NK-92 (cell line): ENCODE measurements around the gene PARD3.

ENCODE experiments used
- DNase-seq: peaks from one replicate; lab custom pipeline; 2025; ENCODE audit not compliant: unreplicated experiment; lab: John Stamatoyannopoulos, UW

The PARD3 gene

GRCh38 chr10:34697351-34698247 lies 117.5 kb downstream of the PARD3 start:
- no peak for DNase-seq

- no peak for DNase-seq
These were observed 118.7 kb downstream of the PARD3 start for GRCh38 chr10:34696423-34696822.

DNA sequence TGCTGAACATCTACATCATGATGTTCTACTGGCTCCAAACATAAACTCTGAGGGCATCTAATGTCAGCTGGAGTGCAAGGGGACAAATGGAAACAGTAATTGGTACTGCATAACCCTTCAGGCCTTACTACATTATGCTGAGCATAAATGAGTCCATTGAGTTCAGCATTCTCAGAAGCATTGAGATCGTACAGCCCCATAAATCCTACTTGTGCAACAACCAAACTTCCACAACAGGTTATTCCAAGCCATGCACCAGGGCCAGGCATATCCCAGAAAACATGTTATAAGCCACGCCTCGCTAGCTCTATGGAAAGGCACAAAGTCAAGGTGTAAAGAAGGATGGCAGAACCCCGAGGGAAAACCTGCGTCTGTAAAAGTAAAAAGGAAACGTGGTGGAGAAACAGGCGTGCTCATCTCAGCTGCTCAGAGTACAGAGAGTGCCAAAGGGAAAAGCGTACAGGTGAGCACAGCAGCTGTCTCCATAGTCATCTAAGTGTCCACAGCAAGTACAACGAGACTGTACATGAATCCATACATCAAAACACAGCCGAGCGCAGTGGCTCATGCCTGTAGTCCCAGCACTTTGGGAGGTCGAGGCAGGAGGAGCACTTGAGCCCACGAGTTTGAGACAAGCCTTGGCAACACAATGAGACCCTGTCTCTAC lies 124.6 kb downstream of the PARD3 start:
- DNase-seq: no peak

GRCh38 chr10:34689053-34689452 lies 126.0 kb downstream of the PARD3 start:
- DNase-seq: no peak

DNA sequence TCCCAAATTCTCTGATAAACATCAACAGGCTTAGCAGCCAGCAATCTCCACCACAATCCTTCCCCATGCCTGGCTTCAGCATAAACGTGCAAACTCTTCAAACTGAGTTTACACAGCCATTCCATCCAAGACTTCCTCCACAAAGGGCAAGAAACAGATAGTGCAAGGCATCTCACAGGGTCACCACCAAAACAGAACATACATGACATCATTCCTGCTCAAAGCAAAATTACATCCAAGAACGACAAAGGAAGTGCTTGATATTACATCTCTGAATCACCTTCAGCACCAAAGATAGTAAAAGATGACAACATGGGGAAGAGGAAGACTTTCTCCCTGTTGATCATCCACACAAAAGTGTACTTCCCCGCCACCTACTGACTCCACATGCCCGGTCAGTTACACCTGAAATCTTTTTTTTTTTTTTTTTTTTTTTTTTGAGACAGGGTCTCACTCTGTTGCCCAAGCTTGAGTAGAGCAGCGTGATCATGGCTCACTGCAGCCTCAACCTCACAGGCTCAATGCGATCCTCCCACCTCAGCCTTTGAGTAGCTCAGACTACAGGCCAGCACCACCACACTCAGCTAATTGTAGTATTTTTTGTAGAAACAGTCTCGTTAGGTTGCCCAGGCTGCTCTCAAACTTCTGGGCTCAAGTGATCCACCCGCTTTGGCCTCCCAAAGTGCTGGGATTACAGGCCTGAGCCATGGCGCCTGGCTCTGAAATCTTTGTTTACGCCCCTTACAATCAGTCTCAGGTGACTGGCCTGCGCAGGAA lies 127.5 kb downstream of the PARD3 start:
- DNase-seq: no peak

DNA sequence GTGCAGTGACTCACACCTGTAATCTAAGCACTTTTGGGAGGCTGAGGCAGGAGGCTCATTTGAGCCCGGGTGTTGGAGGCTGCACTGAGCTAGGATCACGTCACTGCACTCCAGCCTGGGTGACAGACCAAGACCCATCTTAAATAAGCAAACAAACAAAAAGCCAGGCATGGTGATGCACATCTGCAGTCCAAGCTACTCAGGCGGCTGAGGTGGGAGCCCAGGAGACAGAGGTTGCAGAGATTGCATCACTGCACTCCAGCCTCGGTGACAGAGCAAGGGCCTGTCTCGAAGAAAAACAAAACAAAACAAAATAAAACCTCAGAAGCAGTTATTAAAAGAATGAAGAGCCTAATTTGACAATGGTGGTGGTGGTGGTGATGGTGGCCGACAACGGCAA lies 132.5 kb downstream of the PARD3 start:
- no peak for DNase-seq

DNA sequence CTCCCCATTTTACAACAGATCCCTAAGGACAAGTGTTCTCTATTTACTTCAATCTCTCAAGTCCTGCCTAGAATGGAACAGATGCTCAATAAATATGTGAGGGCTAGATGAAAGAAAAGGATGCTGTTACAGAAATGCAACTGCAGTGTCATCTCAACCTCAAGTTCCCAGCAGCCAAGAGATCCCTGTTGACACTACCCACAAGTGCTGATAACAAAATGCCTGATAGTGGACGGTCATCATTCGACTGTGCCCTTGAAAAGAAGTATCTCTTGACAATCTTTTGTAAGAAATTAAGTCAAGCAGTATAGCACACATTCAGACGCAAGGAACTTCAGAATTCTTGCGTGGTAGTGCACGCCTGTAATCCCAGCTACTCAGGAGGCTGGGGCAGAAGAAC lies 133.2 kb downstream of the PARD3 start:
- DNase-seq: no peak

GRCh38 chr10:34679177-34679576 lies 135.9 kb downstream of the PARD3 start:
- no peak for DNase-seq

DNA sequence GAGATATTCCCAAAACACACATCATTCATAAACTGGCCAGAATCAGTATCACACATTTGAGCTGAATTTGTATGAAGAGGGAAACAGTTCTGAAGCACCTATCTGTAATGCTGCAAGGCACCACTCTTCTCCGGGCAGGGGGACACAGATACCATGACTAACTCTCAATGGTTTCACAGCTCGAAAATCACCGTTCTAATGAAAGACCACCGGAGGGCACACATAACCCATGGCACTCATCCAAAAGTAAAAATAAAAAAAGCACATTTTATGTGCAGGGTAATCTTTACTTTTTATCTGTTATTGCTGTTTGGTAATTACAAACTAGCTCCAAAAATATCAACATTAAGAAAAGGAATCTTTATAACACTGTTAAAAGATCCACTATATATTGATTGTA lies 137.5 kb downstream of the PARD3 start:
- DNase-seq: no peak

- no peak for DNase-seq
These were observed 138.0 kb downstream of the PARD3 start for GRCh38 chr10:34677132-34677531.

DNA sequence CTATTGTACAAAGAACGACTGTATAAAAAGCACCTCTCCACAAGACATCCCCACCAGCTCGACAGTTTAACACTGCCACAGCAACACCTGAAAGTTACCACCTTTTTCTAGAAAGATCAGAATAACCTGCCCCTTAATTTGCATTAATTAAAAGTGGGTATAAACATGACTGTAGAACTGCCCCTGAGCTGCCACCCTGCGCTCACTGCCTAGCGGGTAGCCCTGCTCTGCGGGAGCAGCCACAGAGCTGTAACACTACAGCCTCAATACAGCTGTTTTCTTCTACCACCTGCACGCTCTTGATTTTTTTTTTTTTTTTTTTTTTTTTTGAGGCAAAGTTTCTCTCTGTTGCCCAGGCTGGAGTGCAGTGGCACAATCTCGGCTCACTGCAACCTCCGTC lies 140.9 kb downstream of the PARD3 start:
- no peak for DNase-seq

DNA sequence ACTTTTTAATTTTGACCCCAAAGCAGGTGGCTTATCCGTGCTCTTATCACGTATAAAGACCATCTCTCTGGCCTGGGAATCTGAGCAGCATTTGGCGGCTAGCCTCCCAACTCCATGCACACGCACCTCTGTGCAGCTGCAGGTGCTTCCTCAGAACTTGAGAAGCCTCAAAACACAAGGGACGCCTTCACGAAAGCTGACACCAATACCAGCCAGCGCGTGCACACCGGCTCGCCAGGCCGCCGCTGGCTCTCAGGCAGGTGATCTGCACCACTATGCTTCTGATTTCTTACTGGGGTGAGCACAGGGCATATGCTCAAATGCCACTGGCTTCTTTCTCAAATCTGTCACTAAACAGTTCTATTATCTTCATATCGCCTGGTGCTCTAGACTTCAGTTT lies 145.0 kb downstream of the PARD3 start:
- DNase-seq: no peak

DNA sequence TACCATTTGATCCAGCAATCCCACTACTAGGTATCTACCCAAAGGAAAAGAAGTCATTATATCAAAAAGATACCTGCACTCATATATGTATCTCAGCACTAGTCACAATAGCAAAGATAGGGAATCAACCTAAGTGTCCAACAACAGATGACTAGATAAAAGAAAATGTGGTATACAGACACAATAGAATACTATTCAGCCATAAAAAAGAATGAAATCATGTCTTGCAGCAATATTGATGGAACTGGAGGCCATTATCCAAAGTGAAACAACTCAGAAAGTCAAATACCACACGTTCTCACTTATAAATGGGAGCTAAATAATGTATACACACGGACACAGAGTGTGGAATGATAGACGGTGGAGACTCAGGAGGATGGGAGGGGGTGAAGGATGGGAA lies 146.0 kb downstream of the PARD3 start:
- DNase-seq: no peak

DNA sequence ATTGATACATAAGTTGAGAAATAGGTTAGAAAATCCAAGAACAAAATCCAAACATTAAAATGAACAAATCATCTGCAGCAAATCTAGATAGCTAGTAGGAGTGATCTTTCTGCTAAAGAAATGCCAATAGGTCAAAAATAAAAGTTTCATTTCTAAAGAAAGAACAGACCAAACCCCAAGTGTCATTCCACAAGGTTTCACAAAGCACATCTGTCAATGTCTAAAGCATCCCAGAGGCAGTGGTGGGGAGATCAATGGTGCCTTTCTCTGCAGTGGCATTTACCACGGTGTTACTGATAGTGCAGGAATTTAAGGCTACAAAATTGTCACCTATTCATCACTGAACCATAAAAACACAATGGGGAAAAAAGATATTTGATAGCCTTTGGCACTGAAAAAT lies 147.9 kb downstream of the PARD3 start:
- DNase-seq: no peak

- no peak for DNase-seq
These were observed 148.9 kb downstream of the PARD3 start for GRCh38 chr10:34666008-34666704.

GRCh38 chr10:34664706-34665105 lies 150.4 kb downstream of the PARD3 start:
- no peak for DNase-seq

DNA sequence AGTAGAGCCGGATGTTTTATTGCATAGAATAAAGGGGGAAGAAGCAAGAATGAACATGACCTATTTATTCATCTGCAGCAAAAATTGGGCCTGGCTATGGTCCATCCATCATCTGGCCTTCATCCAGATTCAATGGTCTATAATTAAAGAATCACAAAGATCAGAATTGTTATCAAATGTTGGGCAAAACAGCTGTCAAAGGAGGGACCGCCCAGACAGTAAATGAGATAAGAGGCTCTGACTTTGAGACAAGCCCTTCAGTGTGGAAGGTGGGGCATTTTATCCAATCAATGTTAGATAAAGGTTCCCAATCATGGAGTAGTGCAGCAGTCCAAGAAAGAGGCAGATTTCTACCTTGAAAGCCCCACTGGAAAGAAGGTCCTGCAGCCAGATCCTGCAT lies 153.5 kb downstream of the PARD3 start:
- no peak for DNase-seq

DNA sequence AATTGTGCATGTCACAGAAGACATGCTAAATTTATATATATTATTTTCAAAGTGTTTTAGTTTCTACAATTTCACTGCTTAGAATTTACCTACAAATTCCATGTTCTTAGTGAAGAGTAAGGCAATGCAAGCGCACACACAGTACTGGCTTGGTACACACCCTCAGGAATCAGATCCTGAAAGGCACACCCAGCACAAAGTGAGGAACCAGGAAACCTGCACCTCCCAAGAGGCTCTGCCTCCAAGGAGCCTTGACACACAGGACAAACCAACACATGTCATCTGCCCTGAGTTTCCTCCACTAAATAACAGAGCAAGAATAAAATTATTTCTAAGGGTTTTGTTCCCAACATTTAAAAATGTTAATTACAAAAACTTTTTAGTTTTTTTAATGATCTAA lies 156.2 kb downstream of the PARD3 start:
- DNase-seq: no peak

GRCh38 chr10:34656661-34657060 lies 158.4 kb downstream of the PARD3 start:
- no peak for DNase-seq

DNA sequence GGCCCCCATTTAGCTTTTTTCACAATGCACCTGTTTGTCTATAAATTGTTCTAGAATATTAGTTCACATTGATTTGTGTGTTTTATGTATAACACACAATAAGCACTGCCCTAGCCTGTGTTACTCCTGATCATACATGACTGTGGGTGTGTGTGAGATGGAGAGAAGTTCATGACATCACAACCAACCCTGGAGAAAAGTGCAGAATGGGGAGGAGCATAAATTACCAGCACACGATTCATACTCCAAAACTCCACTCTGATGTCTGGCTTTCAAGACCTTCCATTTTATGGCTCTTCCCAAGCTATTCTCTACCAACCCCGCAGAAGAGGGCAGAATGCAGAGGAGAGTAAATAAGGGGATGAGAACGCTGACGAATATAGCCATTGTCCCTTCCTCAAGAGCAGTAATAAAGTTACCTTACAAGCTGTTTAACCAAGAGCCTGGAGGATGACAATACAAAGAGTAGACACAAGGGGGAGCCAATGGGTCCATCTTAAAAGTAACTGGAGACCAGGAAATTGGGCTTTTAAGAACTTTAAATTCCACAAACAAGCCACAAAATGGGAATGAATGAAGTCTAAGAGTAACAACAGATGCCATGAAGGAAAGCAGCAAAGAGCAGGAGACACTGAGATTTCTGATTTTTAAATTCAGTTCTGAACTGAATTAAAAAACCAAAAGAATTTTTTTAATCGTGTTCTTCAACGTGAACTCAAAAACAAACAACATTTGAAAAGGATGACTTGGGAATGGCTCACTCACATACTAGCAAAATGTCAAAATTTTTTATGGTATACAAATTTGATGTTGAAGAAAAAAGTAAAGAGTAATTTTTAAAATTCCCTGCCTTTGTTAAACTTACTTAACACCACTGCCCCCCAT lies 159.6 kb downstream of the PARD3 start:
- no peak for DNase-seq
